A549 (cell line): ENCODE data around the gene TBC1D16. TPM values are rescaled to one million over a fixed set of nuclear protein-coding genes. Genes with fewer than 3 reads are reported as not detected.

ENCODE experiments used
- ATAC-seq, 2 experiments: fragments of 200-7000 bp in 1 of 2; fragments of >200 bp in 1 of 2; cut with Nextera tagmentation in 1 of 2; cut with Tn5 transposase in 1 of 2; 3 replicates each; pipeline versions ENCODE4 v1.8.0 to v1.9.1; 2018 to 2020; ENCODE audit warnings: mild to moderate bottlenecking in 1 of 2, moderate library complexity in 1 of 2
- CTCF ChIA-PET: fragments of 300-600 bp; sonication (Branson Sonifier 250); formaldehyde crosslinking; extraction: SDS; loops from one replicate; lab custom pipeline; 2021; ENCODE audit warnings: antibody characterized with exemption, inconsistent platforms; lab: Yijun Ruan, JAX
- POLR2A ChIA-PET: fragments of 350-600 bp; formaldehyde crosslinking; extraction: SDS; loops from one replicate; lab custom pipeline; 2021; ENCODE audit warnings: antibody characterized with exemption, inconsistent platforms; lab: Yijun Ruan, JAX
- DNase-seq, 2 experiments: peaks; one replicate each; pipeline versions ENCODE4 v3.0.0 to v3.0.0-alpha.2; 2011 to 2016; ENCODE audit warnings: low read depth in 1 of 2, low spot score in 1 of 2
- FAIRE-seq: peaks from 2 replicates; lab custom pipeline; 2011; peaks lifted over from hg19 to GRCh38; lab: Jason Lieb, UNC
- H3K27ac ChIP-seq, 2 experiments: fragments of >200 bp; sonication (Bioruptor Twin); formaldehyde crosslinking; 3 replicates each; pipeline ENCODE4 v1.5.1; 2016 to 2017
- H3K4me1 ChIP-seq: fragments of >200 bp; sonication (Bioruptor Twin); formaldehyde crosslinking; 3 replicates; pipeline ENCODE4 v1.6.1; 2016
- H3K4me2 ChIP-seq: fragments of >200 bp; sonication (Bioruptor Twin); formaldehyde crosslinking; 3 replicates; pipeline ENCODE4 v1.6.1; 2016
- H3K4me3 ChIP-seq: fragments of >200 bp; sonication (Bioruptor Twin); formaldehyde crosslinking; 3 replicates; pipeline ENCODE4 v1.5.1; 2016
- H3K9me3 ChIP-seq: fragments of >200 bp; sonication (Bioruptor Twin); formaldehyde crosslinking; 3 replicates; pipeline ENCODE4 v1.6.1; 2016
- EHF ChIP-seq: fragments of 250-450 bp; sonication (Bioruptor Pico); IDR thresholded peaks from 2 replicates; pipeline ENCODE4 v1.5.0; 2020; ENCODE audit warnings: mild to moderate bottlenecking
- ESRRA ChIP-seq: fragments of 150-350 bp; IDR thresholded peaks from 2 replicates; pipeline ENCODE4 v1.6.1; 2014; ENCODE audit warnings: mild to moderate bottlenecking, low read length, borderline replicate concordance
- HOXB13 ChIP-seq: fragments of 250-450 bp; sonication (Bioruptor Pico); IDR thresholded peaks from 2 replicates; pipeline ENCODE4 v1.5.0; 2020; ENCODE audit warnings: low read depth, mild to moderate bottlenecking, moderate library complexity
- HOXB5 ChIP-seq: fragments of 250-450 bp; sonication (Bioruptor Pico); IDR thresholded peaks from 2 replicates; pipeline ENCODE4 v1.5.0; 2020; ENCODE audit warnings: mild to moderate bottlenecking, moderate library complexity
- JUN ChIP-seq, 2 experiments: fragments of >200 bp; sonication (Bioruptor Twin); formaldehyde crosslinking; IDR thresholded peaks; 2 replicates in 1 of 2; 3 replicates in 1 of 2; pipeline ENCODE4 v1.6.1; 2016 to 2017
- KDM1A ChIP-seq: fragments of 200-600 bp; sonication (generic); IDR thresholded peaks from 2 replicates; pipeline ENCODE4 v1.6.1; 2016; ENCODE audit warnings: low read depth, mild to moderate bottlenecking
- KDM5A ChIP-seq: fragments of 200-600 bp; sonication (generic); IDR thresholded peaks from 2 replicates; pipeline ENCODE4 v1.6.1; 2016; ENCODE audit warnings: antibody characterized with exemption, mild to moderate bottlenecking
- NR3C1 ChIP-seq: fragments of >200 bp; sonication (Bioruptor Twin); formaldehyde crosslinking; IDR thresholded peaks from 3 replicates; pipeline ENCODE4 v1.6.1; 2017
- PHF8 ChIP-seq: fragments of 200-600 bp; sonication (generic); IDR thresholded peaks from 2 replicates; pipeline ENCODE4 v1.6.1; 2016; ENCODE audit warnings: low read depth, mild to moderate bottlenecking, antibody characterized with exemption, moderate library complexity, borderline replicate concordance
- POLR2A ChIP-seq: IDR thresholded peaks from 2 replicates; pipeline ENCODE4 v1.6.1; 2012; ENCODE audit warnings: mild to moderate bottlenecking, low read length
- RARB ChIP-seq: fragments of 250-450 bp; sonication (Bioruptor Pico); IDR thresholded peaks from 2 replicates; pipeline ENCODE4 v1.8.0; 2021; ENCODE audit warnings: mild to moderate bottlenecking, moderate library complexity
- SMC3 ChIP-seq: fragments of >200 bp; sonication (Bioruptor Twin); formaldehyde crosslinking; IDR thresholded peaks from 3 replicates; pipeline ENCODE4 v1.6.1; 2018; ENCODE audit warnings: inconsistent platforms
- ZNF302 ChIP-seq: fragments of 250-450 bp; sonication (Bioruptor Pico); IDR thresholded peaks from 2 replicates; pipeline ENCODE4 v1.9.0; 2021; ENCODE audit warnings: inconsistent platforms, mild to moderate bottlenecking, moderate library complexity
- ZSCAN20 ChIP-seq: fragments of 250-450 bp; sonication (Bioruptor Pico); IDR thresholded peaks from 2 replicates; pipeline ENCODE4 v1.8.0; 2022; ENCODE audit warnings: mild to moderate bottlenecking, moderate library complexity
- WGBS: methylation state at CpG from one replicate; pipeline ENCODE4 v1.1.6; 2017; ENCODE audit errors: missing lambda C conversion rate; 5-methylcytosine and 5-hydroxymethylcytosine counted together
- polyA plus RNA-seq, 4 experiments: library from polyadenylated mRNA; depleted of rRNA in 3 of 4; stranded (reverse); fragments of >200 nt; fragmentation: RNase III in 1 of 4; extraction: RNeasy Plus Mini Kit Qiagen cat#74134 plus additional on column Dnase treatment in 1 of 4; gene quantifications; 2 replicates in 3 of 4; 3 replicates in 1 of 4; pipeline ENCODE4 v1.2.3, GENCODE V29; 2011 to 2017
- TF ChIP-seq, protein P1 (sequence below): fragments of 150-350 bp; IDR thresholded peaks from 2 replicates; pipeline ENCODE4 v1.6.1; 2014; ENCODE audit warnings: low read depth, mild to moderate bottlenecking, low read length
- TF ChIP-seq, protein P2 (sequence below): fragments of >200 bp; sonication (Bioruptor Twin); formaldehyde crosslinking; IDR thresholded peaks from 3 replicates; pipeline ENCODE4 v1.5.1; 2016
- TF ChIP-seq, protein P3 (sequence below): IDR thresholded peaks from 2 replicates; pipeline ENCODE4 v1.6.1; 2012
- TF ChIP-seq, protein P4 (sequence below): fragments of >200 bp; sonication (Bioruptor Twin); formaldehyde crosslinking; IDR thresholded peaks from 2 replicates; pipeline ENCODE4 v1.6.1; 2016
- TF ChIP-seq, protein P5 (sequence below): IDR thresholded peaks from 2 replicates; pipeline ENCODE4 v1.6.1; 2012; ENCODE audit warnings: low read depth, borderline replicate concordance

The TBC1D16 gene
- polyA plus RNA-seq, 2 of the 4 experiments (the other 2 are of a cell fraction), result 8.9 to 12.5 TPM

DNA sequence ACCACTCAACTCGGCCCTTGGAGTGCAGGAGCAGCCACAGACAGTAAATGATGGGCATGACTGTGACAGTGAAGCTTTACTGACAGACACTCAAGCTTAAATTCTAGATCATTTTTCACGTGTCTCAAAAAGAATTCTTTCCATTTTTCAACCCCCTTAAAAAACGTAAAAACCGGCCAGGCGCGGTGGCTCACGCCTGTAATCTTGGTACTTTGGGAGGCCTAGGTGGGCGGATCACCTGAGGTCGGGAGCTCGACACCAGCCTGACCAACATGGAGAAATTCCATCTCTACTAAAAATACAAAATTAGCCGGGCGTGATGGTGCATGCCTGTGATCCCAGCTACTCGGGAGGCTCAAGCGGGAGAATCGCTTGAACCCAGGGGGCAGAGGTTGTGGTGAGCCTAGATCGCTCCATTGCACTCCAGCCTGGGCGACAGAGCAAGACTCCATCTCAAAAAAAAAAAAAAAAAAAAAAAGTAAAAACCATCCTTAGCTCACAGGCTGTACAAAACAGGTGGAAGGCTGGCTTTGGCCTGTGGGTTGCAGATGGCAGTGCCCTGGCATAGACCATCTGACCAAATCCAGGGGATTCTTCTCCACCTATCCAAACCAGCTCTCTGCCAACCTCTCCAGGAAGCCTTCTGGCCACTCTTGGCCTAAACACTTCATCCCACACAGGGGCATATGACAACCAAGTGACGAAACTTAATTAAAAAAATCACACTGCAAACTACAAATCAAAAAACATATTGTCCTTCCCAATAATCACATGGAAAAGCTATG lies 18.3 kb downstream of the TBC1D16 start:
- FAIRE-seq, result no peak
- CTCF ChIA-PET, result interaction anchor here (0.7 to 6.6 kb wide), 10 partner anchors 11 to 227 kb away, joined by 3 to 87 read pairs (median 6); no protein-coding TSS in a partner anchor

DNA sequence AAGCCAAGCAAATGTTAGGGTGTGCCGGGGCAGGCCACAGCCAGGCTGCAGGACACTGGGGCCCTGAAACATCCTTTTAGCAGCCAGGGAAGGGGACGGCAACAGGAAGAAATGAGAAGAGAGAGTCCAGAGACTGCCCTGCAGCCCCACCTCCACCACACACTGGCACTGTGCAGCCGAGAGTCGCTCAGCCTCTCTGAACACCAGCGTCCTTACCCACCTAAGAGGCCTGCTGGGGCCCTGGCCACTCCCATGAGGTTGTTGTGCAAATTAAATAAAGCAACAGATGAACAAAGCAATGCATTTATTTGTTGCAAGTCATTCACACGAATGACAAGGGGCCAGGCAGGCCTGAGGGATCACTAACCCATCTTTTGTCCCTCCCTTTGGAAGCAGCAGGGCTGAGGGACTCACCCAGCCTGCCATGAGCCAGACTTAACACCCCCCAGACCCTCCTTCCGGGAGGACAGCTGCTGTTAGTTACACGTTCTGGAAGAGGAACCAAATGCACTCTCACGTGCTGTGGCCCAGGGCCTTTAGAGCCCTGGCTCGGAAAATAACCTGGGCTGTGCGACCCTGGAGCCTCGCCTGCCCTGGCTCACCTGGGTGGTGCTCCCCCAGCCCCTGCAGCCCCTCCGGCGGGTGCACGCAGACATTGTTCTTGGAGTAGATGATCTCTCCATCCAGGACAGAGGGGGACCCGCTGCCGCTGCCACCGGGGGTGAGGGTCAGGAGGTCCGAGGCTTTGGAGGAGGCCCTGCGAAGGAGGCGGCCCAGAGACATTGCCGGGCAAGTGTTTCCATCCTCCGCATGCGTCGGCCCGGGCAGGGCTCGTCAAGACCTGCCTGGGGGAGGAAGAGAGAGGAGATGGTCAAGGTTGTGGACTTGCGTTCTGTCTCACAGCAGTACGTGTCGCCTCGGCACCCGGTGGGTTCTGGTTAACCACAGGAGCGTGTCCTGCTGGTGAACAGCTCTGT lies 22.6 kb downstream of the TBC1D16 start:
- H3K4me1 ChIP-seq, result peaks cover 4% of the 10 kb centered on the region; the same call in 2 of the 3 replicates
- DNase-seq, result no peak
- 90% methylated on average over 30 of the region's 33 CpGs for WGBS
- peaks cover 11% of the 10 kb centered on the region; the same call in 2 of the 3 replicates for H3K9me3 ChIP-seq
- no peak for FAIRE-seq
- no peak for TF ChIP-seq ZNF302 (CRISPR knock-in tag)
- TF ChIP-seq ZSCAN20 (CRISPR knock-in tag), result no peak
- TF ChIP-seq, protein P1, sequence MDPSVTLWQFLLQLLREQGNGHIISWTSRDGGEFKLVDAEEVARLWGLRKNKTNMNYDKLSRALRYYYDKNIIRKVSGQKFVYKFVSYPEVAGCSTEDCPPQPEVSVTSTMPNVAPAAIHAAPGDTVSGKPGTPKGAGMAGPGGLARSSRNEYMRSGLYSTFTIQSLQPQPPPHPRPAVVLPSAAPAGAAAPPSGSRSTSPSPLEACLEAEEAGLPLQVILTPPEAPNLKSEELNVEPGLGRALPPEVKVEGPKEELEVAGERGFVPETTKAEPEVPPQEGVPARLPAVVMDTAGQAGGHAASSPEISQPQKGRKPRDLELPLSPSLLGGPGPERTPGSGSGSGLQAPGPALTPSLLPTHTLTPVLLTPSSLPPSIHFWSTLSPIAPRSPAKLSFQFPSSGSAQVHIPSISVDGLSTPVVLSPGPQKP, result no peak
- TF ChIP-seq JUN (IDR thresholded peaks at IDR 0.05), result no peak
- no peak for ATAC-seq
- no peak overlapping the region for H3K4me2 ChIP-seq
- POLR2A ChIA-PET, result no interaction called here
- CTCF ChIA-PET, result interaction anchor here (0.5 to 6.6 kb wide), 2 partner anchors 6 to 13 kb away, joined by 4 to 87 read pairs; no protein-coding TSS in a partner anchor
- H3K4me3 ChIP-seq, result no peak overlapping the region
- H3K27ac ChIP-seq, result no peak overlapping the region

More for the DNA sequence above, 18.3 kb downstream of the TBC1D16 start:
- Histone ChIP-seq H3K27ac (no peak overlapping the region), H3K4me1 (peaks cover 18% of the 10 kb centered on the region), H3K9me3 (peaks cover 11% of the 10 kb centered on the region; the same call in 2 of the 3 replicates), H3K4me2 (no peak overlapping the region), H3K4me3 (no peak overlapping the region)
- no peak for DNase-seq
- no peak for TF ChIP-seq HOXB13 (CRISPR knock-in tag)
- no peak for TF ChIP-seq JUN (IDR thresholded peaks at IDR 0.05)
- no peak for TF ChIP-seq NR3C1
- TF ChIP-seq, protein P2, sequence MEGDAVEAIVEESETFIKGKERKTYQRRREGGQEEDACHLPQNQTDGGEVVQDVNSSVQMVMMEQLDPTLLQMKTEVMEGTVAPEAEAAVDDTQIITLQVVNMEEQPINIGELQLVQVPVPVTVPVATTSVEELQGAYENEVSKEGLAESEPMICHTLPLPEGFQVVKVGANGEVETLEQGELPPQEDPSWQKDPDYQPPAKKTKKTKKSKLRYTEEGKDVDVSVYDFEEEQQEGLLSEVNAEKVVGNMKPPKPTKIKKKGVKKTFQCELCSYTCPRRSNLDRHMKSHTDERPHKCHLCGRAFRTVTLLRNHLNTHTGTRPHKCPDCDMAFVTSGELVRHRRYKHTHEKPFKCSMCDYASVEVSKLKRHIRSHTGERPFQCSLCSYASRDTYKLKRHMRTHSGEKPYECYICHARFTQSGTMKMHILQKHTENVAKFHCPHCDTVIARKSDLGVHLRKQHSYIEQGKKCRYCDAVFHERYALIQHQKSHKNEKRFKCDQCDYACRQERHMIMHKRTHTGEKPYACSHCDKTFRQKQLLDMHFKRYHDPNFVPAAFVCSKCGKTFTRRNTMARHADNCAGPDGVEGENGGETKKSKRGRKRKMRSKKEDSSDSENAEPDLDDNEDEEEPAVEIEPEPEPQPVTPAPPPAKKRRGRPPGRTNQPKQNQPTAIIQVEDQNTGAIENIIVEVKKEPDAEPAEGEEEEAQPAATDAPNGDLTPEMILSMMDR, result no peak
- TF ChIP-seq HOXB5, result no peak
- no peak for TF ChIP-seq ESRRA
- no peak for TF ChIP-seq KDM5A
- TF ChIP-seq POLR2A, result no peak
- TF ChIP-seq, protein P3, sequence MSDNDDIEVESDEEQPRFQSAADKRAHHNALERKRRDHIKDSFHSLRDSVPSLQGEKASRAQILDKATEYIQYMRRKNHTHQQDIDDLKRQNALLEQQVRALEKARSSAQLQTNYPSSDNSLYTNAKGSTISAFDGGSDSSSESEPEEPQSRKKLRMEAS, result no peak
- no peak for TF ChIP-seq KDM1A
- TF ChIP-seq, protein P4, sequence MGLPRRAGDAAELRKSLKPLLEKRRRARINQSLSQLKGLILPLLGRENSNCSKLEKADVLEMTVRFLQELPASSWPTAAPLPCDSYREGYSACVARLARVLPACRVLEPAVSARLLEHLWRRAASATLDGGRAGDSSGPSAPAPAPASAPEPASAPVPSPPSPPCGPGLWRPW, result no peak
- no peak for TF ChIP-seq RARB (CRISPR knock-in tag)
- TF ChIP-seq PHF8, result no peak
- no peak for TF ChIP-seq EHF
- TF ChIP-seq, protein P5, sequence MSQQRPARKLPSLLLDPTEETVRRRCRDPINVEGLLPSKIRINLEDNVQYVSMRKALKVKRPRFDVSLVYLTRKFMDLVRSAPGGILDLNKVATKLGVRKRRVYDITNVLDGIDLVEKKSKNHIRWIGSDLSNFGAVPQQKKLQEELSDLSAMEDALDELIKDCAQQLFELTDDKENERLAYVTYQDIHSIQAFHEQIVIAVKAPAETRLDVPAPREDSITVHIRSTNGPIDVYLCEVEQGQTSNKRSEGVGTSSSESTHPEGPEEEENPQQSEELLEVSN, result no peak
- no peak for TF ChIP-seq SMC3
- 94% methylated on average over 18 of the region's 18 CpGs for WGBS
- POLR2A ChIA-PET, result no interaction called here
- ATAC-seq, result no peak; a peak in 1 of 6 replicates
